Nephron progenitor cell (in vitro differentiated cells): ENCODE results near the gene SLC35B2.

Source experiments
- DNase-seq: peaks from one replicate; pipeline ENCODE4 v3.0.0; 2021
- H3K27ac Mint-ChIP-seq: 2 replicates; pipeline ENCODE4 v1.8.0; 2021; ENCODE audit warnings: mild to moderate bottlenecking, moderate library complexity, mixed read lengths
- H3K27me3 Mint-ChIP-seq: 2 replicates; pipeline ENCODE4 v1.8.0; 2021; ENCODE audit warnings: mild to moderate bottlenecking, low read depth, mixed read lengths; ENCODE audit not compliant: poor library complexity
- H3K36me3 Mint-ChIP-seq: 2 replicates; pipeline ENCODE4 v1.8.0; 2021; ENCODE audit warnings: low read depth, mixed read lengths
- H3K4me1 Mint-ChIP-seq: 2 replicates; pipeline ENCODE4 v1.8.0; 2021; ENCODE audit warnings: mixed read lengths
- H3K4me3 Mint-ChIP-seq: 2 replicates; pipeline ENCODE4 v1.8.0; 2021; ENCODE audit warnings: mild to moderate bottlenecking, moderate library complexity, mixed read lengths
- H3K9me3 Mint-ChIP-seq: 2 replicates; pipeline ENCODE4 v1.8.0; 2021; ENCODE audit warnings: mild to moderate bottlenecking, moderate library complexity, mixed read lengths
- TF ChIP-seq, protein P1 (sequence below): fragments of 200-600 bp; sonication (generic); IDR thresholded peaks from 2 replicates; pipeline ENCODE4 v1.5.0; 2021; ENCODE audit warnings: antibody characterized with exemption

Gene SLC35B2

DNA sequence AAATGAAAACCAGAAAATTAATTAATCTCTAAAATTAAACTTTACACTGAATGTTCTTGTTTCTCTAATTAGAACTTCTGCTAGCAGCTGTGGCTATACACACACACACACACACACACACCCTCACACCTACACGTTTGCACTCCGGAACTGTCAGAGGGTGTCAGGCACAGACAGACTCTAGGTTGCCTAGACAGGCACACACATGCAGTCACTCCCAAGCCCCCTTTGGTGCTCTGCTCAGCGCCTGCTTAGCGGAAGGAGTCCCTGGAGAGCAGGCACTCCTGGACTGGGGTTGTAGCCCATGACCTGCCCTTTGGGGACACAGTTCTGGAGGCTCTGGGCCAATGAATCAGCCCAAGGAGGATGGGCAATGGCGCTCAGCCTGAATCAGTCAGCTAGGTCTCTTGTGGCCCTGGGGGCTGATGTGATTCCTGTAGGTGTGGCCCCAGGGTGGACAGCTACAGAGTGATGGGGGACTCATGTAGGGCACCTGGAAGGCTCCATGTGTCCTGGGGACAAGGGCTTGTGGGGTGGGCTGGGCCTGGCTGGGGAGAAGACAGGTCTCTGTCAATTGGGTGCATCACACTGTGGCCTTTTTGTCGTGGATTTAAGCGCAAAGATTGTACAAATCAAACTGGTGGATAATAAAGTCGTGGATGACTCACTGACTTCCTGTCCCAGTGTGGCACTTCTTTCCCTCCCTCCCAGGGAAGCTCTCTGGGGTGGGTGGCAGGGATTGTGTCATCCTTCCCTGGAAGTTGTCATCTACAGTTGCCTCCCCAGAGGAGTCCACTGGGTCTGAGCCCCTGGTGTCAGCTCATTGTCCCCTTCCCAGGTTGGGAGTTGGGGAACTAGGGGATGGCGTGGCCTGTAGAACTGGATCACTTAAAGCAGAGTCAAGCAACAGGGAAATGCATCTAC lies 21.7 kb upstream of the SLC35B2 start:
- no peak overlapping the region for H3K4me3 Mint-ChIP-seq
- peaks cover 26% of the 10 kb centered on the region for H3K27me3 Mint-ChIP-seq
- H3K27ac Mint-ChIP-seq, result no peak overlapping the region
- peaks cover 22% of the 10 kb centered on the region for H3K4me1 Mint-ChIP-seq
- TF ChIP-seq, protein P1, sequence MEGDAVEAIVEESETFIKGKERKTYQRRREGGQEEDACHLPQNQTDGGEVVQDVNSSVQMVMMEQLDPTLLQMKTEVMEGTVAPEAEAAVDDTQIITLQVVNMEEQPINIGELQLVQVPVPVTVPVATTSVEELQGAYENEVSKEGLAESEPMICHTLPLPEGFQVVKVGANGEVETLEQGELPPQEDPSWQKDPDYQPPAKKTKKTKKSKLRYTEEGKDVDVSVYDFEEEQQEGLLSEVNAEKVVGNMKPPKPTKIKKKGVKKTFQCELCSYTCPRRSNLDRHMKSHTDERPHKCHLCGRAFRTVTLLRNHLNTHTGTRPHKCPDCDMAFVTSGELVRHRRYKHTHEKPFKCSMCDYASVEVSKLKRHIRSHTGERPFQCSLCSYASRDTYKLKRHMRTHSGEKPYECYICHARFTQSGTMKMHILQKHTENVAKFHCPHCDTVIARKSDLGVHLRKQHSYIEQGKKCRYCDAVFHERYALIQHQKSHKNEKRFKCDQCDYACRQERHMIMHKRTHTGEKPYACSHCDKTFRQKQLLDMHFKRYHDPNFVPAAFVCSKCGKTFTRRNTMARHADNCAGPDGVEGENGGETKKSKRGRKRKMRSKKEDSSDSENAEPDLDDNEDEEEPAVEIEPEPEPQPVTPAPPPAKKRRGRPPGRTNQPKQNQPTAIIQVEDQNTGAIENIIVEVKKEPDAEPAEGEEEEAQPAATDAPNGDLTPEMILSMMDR, result no peak
- no peaks in the 10 kb centered on the region for H3K9me3 Mint-ChIP-seq
- DNase-seq, result no peak
- no peaks in the 10 kb centered on the region for H3K36me3 Mint-ChIP-seq

DNA sequence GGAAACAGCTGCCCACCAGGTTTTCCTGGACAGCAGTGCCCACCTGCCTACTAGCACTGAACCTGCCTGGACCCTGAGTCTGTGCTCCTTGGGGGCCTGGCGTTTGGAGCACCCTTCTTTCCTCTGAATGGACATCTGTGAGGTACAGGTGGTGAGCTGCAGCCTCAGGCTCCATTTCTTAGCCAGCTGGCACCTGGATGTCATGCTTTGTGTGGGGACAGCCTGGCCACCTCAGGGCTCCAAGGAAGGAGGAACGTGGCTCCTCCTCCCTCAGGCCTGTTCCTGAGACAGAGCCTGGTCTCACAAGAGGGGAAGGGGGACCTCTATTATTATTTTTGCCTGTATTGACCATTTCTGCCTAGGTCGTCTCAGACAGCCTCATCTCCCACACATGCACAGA lies 21.0 kb upstream of the SLC35B2 start:
- DNase-seq, result no peak
- Mint-ChIP-seq H3K27ac (no peak overlapping the region), H3K4me3 (no peak overlapping the region), H3K9me3 (no peaks in the 10 kb centered on the region), H3K36me3 (no peaks in the 10 kb centered on the region), H3K4me1 (peaks cover 22% of the 10 kb centered on the region), H3K27me3 (peaks cover 18% of the 10 kb centered on the region)
- TF ChIP-seq, protein P1, result no peak

DNA sequence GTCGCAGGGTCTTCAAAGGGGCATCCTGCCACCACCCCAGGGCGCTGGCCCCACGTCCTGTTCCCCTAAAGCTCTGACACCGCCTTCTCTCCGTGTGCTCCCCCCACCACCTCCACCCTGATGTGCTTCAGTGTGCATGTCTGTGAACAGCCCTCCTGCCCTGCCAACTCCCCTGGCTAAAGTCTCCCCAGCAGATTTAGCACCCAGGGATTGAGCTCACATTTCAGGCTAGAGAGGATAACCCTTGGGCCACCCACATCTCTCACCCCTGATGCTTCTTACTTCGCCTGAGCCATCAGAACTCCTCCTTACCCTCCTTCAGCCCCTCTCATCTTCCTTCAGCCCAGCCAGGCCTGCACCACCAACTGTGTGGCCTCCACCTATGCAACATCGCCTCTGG lies 20.4 kb upstream of the SLC35B2 start:
- no peak overlapping the region for H3K27ac Mint-ChIP-seq
- H3K9me3 Mint-ChIP-seq, result no peaks in the 10 kb centered on the region
- DNase-seq, result no peak
- no peak overlapping the region for H3K4me3 Mint-ChIP-seq
- peaks cover 15% of the 10 kb centered on the region for H3K27me3 Mint-ChIP-seq
- peaks cover 23% of the 10 kb centered on the region for H3K4me1 Mint-ChIP-seq
- TF ChIP-seq, protein P1, result no peak
- H3K36me3 Mint-ChIP-seq, result no peaks in the 10 kb centered on the region

DNA sequence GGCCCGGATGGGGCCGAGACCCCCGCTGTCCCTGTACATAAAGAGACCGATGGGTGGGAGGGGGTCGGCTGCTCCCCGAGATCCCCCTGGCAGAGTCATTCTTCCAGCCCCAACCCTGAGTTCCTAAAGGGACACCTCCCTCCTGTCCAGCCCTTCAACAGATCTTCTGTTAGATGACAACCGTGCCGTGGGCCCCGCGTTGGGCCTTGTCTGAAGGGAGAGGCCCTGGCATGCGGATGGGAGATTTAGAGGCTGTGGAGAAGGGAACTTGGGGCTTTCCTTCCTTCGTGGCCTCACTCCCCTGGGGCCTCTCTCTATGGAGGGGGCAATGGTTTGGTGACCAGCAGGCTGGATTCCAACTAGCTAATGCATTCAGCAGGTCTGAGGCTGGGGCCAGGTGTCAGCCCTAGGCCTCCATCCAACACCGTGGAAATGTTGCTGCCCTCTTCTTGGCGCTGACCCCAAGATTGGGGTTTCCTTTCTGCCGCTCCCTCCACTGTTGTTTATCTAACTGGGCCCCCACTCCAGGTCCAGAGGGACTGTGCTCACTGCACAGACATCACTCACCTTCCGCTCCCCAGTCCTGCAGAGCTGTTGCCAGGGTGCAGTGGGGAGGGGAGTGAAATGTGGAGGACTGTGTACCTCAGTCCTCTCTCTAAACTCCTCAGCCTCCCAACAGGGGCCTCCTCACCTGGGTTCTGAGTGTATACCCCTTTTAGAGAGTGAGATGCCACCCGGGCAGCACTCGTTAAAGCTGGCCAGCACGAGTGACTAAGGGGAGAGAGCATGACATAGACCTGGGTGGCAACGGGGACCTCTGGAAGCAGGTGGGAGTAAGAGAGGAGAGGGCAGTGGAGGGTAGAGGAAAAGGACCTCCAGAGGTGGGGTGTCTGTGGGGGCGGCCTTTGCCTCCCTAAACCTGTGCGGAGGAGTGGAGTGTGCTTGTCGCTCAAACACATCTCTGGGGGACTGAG lies 19.6 kb upstream of the SLC35B2 start:
- Mint-ChIP-seq H3K4me3 (no peak overlapping the region), H3K4me1 (peaks cover 27% of the 10 kb centered on the region), H3K36me3 (no peaks in the 10 kb centered on the region), H3K27me3 (peaks cover 9% of the 10 kb centered on the region), H3K27ac (no peak overlapping the region), H3K9me3 (no peaks in the 10 kb centered on the region)
- no peak for DNase-seq
- TF ChIP-seq, protein P1, result no peak

DNA sequence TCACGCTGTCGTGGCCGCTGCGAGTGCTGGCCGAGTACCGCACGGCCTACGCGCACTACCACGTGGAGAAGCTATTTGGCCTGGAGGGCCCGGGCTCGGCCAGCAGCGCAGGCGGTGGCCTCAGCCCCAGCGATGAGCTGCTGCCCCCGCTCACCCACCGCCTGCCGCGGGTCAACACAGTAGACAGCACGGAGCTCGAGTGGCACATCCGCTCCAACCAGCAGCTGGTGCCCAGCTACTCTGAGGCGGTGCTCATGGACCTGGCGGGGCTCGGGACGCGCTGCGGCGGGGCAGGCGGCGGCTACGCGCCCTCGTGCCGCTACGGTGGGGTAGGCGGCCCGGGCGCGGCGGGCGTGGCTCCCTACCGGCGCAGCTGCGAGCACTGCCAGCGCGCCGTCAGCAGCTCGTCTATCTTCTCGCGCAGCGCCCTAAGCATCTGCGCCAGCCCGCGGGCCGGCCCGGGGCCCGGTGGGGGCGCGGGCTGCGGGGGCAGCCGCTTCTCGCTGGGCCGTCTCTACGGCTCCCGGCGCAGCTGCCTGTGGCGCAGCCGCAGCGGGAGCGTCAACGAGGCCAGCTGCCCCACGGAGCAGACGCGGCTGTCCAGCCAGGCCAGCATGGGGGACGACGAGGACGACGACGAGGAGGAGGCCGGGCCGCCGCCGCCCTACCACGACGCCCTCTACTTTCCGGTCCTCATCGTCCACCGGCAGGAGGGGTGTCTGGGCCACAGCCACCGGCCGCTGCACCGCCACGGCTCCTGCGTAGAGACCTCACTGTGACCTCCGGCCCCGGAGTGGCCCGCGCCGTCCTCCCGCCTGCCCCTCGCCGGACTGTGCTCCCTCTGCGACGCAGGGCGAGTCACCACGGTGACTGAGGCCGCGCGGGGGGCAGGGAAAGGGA lies 18.7 kb upstream of the SLC35B2 start:
- Mint-ChIP-seq H3K36me3 (no peaks in the 10 kb centered on the region), H3K27me3 (peaks cover 7% of the 10 kb centered on the region), H3K27ac (no peak overlapping the region), H3K4me3 (no peak overlapping the region), H3K4me1 (peaks cover 37% of the 10 kb centered on the region), H3K9me3 (no peaks in the 10 kb centered on the region)
- DNase-seq, result no peak
- TF ChIP-seq, protein P1, result no peak
